ENCODE data around the gene PXDN.
"Not testable (repeated sequence)": the region's sequence is repeated elsewhere in the genome, so short reads cannot be mapped to it uniquely, and the experiment has no call there.

PXDN gene

GRCh38 chr2:1708476-1709334, 35.6 kb downstream of the PXDN start:
- no peak for DNase-seq (ENCODE audit: low read depth)
- H3K4me3 ChIP-seq (ENCODE audit: low read depth, low read length) = no peak overlapping the region
- no peak for TF ChIP-seq CTCF (conservative IDR thresholded peaks at IDR 0.05; ENCODE audit: low read depth, low read length)

GRCh38 chr2:1707771-1708418, 36.4 kb downstream of the PXDN start:
- H3K4me3 ChIP-seq (ENCODE audit: low read depth, low read length) = peak overlapping the region; percentile 16

DNA sequence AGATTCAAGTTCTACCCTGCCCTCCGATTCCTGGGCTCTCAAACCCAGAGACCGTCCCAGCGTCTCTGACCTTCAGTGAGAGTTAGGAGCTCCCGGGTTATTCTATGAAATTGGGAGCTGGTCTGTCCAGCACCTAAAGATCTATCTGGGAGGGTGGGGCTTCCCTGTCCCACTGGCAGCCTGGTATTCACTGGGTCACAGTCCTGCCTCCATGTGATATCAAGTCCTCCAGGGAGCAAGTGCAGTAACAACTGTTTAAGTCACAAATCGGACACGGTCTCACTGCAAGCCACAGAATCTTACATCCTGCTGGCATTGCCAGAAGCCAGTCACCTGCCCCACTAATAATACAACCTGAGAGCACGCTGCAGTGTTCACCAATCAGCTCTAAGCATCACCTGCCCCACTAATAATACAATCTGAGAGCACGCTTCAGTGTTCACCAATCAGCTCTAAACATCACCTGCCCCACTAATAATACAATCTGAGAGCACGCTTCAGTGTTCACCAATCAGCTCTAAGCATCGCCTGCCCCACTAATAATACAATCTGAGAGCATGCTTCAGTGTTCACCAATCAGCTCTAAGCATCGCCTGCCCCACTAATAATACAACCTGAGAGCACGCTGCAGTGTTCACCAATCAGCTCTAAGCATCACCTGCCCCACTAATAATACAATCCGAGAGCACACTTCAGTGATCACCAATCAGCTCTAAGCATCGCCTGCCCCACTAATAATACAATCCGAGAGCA, 38.0 kb downstream of the PXDN start:
- H3K4me3 ChIP-seq (ENCODE audit: low read depth, low read length); DNase-seq (ENCODE audit: low read depth): not testable (repeated sequence)

More at GRCh38 chr2:1707771-1708418, 36.4 kb downstream of the PXDN start:
- no peak for TF ChIP-seq CTCF (conservative IDR thresholded peaks at IDR 0.05; ENCODE audit: low read depth, low read length)
- peak; percentile 75 for DNase-seq (ENCODE audit: low read depth)

DNA sequence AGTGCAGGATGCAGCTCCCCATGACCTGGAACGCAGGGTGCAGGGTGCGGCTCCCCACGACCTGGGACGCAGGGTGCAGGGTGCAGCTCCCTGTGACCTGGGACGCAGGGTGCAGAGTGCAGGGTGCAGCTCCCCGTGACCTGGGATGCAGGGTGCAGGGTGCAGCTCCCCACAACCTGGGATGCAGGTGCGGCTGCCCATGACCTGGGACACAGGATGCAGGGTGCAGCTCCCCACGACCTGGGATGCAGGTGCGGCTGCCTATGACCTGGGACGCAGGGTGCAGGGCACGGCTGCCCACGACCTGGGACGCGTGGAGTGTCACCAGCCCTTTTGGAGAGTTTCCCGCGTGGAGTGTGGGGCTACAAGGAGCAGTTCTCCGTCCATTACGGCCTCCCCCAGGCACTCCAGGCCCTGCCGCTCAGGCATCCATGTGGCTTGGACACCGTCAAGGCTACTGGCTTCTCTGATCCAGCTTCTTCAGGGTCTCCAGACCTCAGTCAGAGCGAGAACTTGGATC, 38.7 kb downstream of the PXDN start:
- no peak overlapping the region for H3K4me3 ChIP-seq (ENCODE audit: low read depth, low read length)
- TF ChIP-seq CTCF (conservative IDR thresholded peaks at IDR 0.05; ENCODE audit: low read depth, low read length) = no peak
- DNase-seq (ENCODE audit: low read depth) = no peak

DNA sequence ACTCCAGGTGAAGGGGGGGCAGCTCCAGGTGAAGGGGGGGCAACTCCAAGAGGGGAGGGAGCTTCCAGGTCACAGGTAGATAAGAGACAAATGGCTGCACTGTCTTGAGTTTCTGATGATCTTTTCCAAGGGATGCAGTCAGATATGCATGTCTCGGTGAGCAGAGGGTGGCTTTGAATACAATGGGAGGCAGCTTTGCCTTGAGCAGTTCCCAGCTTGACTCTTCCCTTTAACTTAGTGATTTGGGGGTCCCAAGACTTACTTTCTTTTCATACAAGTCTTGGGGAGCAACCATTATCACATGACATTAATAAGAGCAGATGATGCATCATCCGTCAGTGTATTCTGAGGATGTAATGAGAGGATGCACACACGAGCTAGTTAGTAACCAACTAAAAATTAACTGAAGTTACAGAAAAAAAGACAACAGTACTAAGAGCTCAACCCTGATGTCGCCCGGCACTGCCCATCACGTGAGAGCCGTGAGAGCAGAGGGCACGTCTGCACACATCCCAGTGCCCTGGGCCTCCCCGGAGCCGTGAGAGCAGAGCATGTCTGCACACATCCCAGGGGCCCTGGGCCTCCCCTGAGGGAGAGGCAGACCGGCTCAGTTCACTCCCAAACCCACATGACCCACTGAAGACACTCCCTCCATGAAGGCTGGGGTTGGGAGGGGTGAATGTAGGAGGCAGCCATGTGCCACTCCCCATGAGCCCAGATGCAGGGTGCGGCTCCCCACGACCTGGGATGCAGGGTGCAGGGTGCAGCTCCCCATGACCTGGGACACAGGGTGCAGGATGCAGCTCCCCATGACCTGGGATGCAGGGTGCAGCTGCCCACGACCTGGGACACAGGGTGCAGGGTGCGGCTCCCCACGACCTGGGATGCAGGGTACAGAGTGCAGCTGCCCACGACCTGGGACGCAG, 39.4 kb downstream of the PXDN start:
- TF ChIP-seq CTCF (conservative IDR thresholded peaks at IDR 0.05; ENCODE audit: low read depth, low read length) = no peak
- H3K4me3 ChIP-seq (ENCODE audit: low read depth, low read length) = no peak overlapping the region
- peak; percentile 34 for DNase-seq (ENCODE audit: low read depth)

DNA sequence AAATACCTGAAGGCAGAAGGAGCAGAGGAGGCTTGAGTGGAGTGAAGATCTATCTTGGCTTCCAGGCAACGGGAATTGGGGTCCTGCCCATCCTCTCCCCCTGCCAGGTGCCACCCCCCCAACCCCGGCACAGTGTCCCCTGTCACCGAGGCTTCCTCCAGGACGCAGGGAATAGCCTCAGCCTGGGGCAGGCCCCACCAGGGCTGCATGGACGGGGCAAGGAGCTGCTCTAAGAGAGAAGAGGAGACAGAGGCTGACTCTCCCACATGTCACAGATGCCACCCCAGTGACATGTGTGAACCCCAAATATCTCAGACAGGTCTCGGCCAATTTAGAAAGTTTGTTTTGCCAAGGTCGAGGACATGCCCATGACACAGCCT, 42.1 kb downstream of the PXDN start:
- no peak overlapping the region for H3K4me3 ChIP-seq (ENCODE audit: low read depth, low read length)
- DNase-seq (ENCODE audit: low read depth) = no peak
- TF ChIP-seq CTCF (conservative IDR thresholded peaks at IDR 0.05; ENCODE audit: low read depth, low read length) = no peak

Measured in choroid plexus epithelial cell (primary cell).